MM.1S (cell line): ENCODE measurements around the gene TRHDE.

Experiments used
- CTCF ChIP-seq: fragments of 300-600 bp; sonication (generic); IDR thresholded peaks from 2 replicates; pipeline ENCODE4 v1.5.1; 2016; ENCODE audit warnings: antibody characterized with exemption, low read length, mixed read lengths
- EZH2phosphoT487 ChIP-seq: fragments of 300-600 bp; sonication (generic); IDR thresholded peaks from 2 replicates; pipeline ENCODE4 v1.6.1; 2018; ENCODE audit warnings: antibody characterized with exemption, low read length

GRCh38 chr12:72313806-72314205 lies 41.6 kb downstream of the TRHDE start:
- no peak for TF ChIP-seq EZH2phosphoT487
- TF ChIP-seq CTCF: no peak
